Measurements from ENCODE around the gene METTL18. TPM values are rescaled to one million over a fixed set of nuclear protein-coding genes. Genes with fewer than 3 reads are reported as not detected.

Gene METTL18
- total RNA-seq, 1 donor, result 12.7 TPM

- DNase-seq (ENCODE audit: low read depth), result peak; percentile 67
- TF ChIP-seq CTCF (IDR thresholded peaks at IDR 0.05; ENCODE audit: insufficient read depth, low read length), result peak; percentile 32
- H3K4me3 ChIP-seq (ENCODE audit: low read depth, low read length), result no peak overlapping the region
Measured at GRCh38 chr1:169809370-169810095, 14.8 kb upstream of the METTL18 start.

GRCh38 chr1:169804941-169805340 lies 10.2 kb upstream of the METTL18 start:
- no peak for TF ChIP-seq CTCF (IDR thresholded peaks at IDR 0.05; ENCODE audit: insufficient read depth, low read length)
- no peak for DNase-seq (ENCODE audit: low read depth)
- H3K4me3 ChIP-seq (ENCODE audit: low read depth, low read length), result no peak overlapping the region

DNA sequence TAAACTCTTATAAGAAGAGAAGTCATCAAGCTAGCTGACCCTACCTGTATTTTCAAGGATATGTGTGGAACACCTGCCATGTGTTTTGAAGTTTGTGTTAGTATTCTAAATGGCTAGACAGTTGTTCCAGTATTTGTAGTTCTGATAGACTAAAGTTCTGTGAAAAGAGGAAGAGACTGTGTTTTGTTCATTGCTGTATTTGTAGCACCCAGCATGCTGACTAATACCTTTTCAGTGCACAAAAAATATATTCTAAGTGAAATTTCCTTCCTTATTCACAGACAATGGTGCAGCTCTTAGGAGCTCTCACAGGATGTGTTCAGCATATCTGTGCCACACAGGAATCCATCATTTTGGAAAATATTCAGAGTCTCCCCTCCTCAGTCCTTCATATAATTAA lies 8.2 kb upstream of the METTL18 start:
- H3K4me3 ChIP-seq (ENCODE audit: low read depth, low read length), result no peak overlapping the region
- TF ChIP-seq CTCF (IDR thresholded peaks at IDR 0.05; ENCODE audit: insufficient read depth, low read length), result no peak
- DNase-seq (ENCODE audit: low read depth), result no peak

GRCh38 chr1:169797281-169797680 lies 2.6 kb upstream of the METTL18 start:
- DNase-seq (ENCODE audit: low read depth), result no peak
- TF ChIP-seq CTCF (IDR thresholded peaks at IDR 0.05; ENCODE audit: insufficient read depth, low read length), result no peak
- no peak overlapping the region for H3K4me3 ChIP-seq (ENCODE audit: low read depth, low read length)

GRCh38 chr1:169796274-169796810 lies 1.6 kb upstream of the METTL18 start:
- DNase-seq (ENCODE audit: low read depth), result no peak
- no peak overlapping the region for H3K4me3 ChIP-seq (ENCODE audit: low read depth, low read length)
- TF ChIP-seq CTCF (IDR thresholded peaks at IDR 0.05; ENCODE audit: insufficient read depth, low read length), result no peak

DNA sequence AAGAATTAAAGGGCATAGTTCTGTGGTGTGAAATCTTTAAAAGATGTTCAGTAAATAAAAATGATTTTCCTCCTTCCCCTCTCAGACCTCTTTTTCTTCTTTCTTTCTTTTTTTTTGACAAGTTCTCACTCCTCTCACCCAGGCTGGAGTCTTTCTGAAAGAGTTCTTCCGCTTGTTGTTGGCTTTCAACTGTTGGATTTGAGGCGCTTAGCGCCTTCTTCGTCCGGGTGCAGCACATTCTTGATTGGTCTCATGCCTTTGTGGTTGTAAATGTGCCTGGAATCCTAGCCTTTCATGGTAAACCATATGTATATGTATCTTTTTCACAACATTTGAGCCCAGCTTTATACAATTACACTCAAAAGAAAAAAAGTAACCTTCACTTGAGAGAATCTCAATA lies 980 bp upstream of the METTL18 start:
- peak overlapping the region; percentile 93 for H3K4me3 ChIP-seq (ENCODE audit: low read depth, low read length)
- DNase-seq (ENCODE audit: low read depth), result no peak
- no peak for TF ChIP-seq CTCF (IDR thresholded peaks at IDR 0.05; ENCODE audit: insufficient read depth, low read length)
